Kidney glomerular epithelial cell (primary cell): ENCODE measurements around the gene C5orf58.
"Not testable (repeated sequence)": the region's sequence is repeated elsewhere in the genome, so short reads cannot be mapped to it uniquely, and the experiment has no call there.

Experiments used
- DNase-seq: peaks from one replicate; lab custom pipeline; 2025; lab: John Stamatoyannopoulos, UW

C5orf58 gene

GRCh38 chr5:170223906-170224305 lies 8.9 kb upstream of the C5orf58 start:
- DNase-seq, result no peak

DNA sequence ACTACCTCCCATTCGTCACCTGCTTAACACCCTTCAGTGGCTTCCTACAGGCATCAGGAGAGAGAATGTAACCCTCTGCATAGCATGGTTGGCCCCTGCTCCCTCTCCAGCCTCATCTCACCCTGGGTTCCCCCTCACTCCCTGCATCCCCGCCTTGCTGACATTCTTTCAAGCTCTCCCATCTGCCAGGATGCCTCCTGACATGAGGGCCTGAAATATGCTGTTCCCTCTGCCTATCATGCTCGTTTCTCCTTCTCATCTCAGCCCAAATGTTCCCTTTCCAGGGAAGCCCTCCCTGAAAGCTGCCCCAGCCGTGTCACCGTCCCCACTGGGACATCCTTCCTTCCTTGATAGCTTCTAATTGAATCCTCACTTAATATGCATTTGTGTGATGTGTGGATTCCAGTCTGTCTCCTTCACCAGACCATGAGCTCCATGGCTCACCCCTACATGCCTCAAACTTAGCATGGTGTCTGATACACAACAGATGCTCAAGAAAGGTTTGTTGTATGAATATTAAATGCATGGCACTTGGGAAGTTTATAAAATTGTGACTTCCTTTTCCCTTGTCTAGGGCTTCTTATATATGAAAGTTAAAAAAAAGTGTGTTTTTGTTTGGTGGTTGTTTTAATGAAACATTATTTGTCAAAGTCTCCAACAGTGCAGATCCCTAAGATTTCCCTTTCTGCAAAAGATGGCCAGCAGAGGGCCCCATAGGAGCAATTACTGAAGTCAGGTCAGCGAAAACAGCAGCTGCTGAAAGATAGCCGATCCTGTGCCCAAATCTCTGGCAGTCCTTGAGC lies 7.3 kb upstream of the C5orf58 start:
- DNase-seq, result peak; percentile 38

- DNase-seq, result no peak
These were observed 6.6 kb upstream of the C5orf58 start for GRCh38 chr5:170226129-170226615.

DNA sequence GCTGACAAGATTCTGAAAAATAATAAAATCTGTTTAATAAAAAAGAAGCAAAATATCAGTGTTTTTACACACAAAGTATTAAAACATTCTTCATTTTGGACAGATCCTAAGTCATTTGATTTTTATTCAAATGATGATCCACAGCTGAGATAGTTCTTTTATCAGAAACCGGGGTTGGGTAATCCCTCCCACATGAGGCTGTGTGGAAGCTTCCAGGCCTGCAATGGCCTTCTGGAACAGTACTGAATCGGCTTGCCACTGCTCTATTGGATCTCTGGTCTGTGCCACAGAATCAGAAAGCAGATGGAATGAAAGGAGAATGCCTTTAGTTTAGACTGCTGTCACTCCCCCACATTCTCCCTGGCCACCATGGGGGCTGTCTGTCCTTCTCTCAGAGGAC lies 6.1 kb upstream of the C5orf58 start:
- DNase-seq, result no peak

GRCh38 chr5:170228762-170229435 lies 3.9 kb upstream of the C5orf58 start:
- DNase-seq, result no peak

DNA sequence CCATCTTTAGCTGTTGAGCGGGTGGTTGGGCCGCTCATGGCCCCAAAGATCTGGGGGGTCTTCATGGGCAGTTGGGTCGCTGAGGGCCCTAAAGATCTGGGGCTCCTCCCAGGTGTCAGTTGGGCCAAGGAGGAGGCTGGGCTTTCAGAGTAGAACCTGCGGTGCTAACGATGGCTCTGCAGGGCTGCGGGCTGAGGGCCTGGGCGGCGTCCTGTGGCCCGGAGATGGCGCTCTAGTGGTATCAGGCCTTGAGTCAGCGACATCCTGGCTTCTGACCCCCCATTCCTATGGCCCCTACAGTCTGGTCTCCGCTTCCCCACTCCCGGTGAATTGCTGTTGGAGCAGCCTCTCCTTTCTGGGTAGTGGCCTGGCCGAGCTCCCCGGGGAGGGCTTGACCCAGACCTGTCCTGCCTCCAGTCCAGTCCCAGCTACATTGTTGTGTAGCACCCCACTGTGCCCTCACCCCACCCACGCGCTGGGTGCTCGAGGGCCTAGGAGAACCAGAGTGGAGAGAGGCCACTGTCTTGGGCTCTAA lies 640 bp downstream of the C5orf58 start:
- DNase-seq, result no peak

DNA sequence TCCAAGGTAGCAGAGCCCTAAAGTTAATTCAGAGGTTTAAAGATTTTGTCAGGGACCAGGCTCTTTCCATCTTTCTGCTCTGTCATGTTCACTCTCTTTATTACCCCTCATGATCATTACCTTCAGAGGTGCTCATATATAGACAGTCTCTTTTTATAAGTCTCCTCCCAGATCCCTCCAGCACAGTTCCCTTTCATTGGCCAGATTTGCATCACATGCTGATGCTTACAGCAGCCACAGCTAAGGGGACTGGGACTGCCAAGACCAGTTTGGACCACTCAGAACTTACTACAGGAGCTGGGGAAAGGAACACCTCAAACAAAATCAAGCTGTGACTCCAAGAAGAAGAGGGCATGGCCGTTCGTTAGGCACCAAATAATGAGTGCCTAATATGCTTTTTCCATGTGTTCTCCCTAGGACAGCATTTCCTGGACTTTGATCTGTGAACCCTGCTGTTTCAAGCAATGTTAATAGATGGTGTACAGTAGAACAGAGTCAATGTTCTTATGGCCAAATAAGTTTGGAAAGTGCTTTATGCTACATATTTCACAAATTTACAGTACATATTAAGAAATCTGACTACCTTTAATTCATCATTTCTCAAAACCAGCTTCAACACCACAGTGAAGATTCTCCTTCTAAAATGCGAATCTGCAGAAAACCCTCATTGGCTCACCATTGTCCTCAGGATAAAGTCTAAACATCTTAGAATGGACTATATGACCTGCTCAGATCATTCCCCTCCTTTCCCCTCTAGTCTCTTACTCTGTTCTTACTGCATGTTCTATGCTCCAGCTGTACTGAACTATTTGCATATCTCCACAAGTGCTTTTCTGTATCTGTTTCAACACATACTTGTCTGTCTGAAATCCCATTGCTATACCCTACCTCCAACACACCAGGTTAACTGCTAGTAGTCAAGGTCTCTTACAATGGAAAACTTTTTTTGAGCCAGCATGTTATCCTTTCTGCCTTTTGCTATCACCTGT lies 3.4 kb downstream of the C5orf58 start:
- DNase-seq, result no peak

DNA sequence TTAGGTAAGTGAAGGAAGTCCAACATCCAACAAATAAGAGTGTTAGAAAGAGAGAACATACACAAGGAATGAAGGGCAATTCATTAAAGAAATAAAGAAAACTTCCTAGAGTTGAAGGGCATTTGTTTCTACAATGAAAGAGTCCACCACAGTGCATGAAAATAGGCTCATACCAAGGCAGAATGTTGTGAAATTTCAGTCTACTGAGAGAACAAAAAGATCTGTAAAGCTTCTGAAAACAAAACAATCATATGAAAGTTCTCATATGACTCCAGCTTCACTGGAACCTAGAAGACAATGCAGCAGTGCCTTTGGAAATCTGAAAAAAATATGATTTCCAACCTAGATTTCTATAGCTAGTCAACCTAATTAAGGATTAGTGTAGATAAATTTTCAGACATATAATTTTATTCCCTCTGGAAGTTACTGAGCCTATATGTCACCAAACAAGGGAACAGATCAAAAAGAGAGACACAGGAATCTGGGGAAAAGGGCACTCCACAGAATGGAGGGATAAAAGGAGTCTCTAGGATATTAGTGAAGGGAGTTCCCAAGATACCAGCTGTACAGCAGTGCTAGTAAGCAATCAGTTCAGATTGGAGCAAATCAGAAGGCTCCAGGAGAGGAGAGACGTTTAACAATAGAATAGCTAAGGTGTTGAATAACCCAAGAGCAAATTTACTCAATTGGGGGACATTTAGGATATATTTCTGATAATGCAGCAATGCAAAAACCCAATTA lies 5.8 kb downstream of the C5orf58 start:
- DNase-seq, result no peak

DNA sequence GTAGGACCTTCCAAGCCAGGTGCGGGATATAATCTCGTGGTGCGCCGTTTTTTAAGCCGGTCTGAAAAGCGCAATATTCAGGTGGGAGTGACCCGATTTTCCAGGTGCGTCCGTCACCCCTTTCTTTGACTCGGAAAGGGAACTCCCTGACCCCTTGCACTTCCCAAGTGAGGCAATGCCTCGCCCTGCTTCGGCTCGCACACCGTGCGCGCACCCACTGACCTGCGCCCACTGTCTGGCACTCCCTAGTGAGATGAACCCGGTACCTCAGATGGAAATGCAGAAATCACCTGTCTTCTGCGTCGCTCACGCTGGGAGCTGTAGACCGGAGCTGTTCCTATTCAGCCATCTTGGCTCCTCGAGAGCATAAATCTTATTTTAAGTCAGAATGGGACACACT lies 12.7 kb downstream of the C5orf58 start:
- DNase-seq, result not testable (repeated sequence)

GRCh38 chr5:170246126-170246870 lies 13.5 kb downstream of the C5orf58 start:
- DNase-seq, result no peak

- no peak for DNase-seq
These were observed 14.6 kb downstream of the C5orf58 start for GRCh38 chr5:170247363-170247762.

DNA sequence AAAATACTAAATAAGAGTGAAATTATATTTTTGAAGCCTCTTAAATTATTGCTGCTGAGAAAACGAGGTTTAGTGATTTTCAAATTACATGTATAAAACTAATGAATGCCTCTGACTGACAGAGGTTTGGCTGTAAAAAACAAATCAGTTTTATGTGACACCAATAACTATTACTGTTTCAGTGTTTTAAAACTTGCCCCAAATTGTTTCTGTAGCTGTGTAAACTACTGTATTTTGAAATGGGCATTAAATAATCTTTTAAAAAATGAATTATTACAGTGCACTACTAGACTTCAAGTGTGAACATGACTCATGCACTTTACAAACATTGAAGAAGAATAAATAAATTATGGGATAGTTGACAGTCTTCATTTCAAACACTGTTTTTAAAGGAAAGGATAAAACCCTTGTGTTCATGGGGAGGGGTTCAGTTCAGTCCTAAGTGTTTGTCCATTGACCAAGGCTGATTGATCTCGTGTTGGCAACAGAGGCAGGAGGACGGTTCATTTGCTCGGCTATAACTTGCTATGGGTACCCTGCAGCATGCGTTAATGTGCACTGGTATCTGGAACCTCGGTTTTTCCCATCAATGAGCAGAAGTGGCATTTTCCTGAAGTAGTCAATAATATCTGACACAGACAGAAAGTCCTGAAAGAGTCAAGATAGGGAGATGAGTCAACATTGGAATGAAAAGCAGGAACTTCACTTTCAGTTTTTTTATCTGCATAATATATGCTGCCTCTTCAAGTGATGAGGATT lies 15.6 kb downstream of the C5orf58 start:
- DNase-seq, result no peak

- not testable (repeated sequence) for DNase-seq
These were observed 16.1 kb downstream of the C5orf58 start for GRCh38 chr5:170248931-170249227.

DNA sequence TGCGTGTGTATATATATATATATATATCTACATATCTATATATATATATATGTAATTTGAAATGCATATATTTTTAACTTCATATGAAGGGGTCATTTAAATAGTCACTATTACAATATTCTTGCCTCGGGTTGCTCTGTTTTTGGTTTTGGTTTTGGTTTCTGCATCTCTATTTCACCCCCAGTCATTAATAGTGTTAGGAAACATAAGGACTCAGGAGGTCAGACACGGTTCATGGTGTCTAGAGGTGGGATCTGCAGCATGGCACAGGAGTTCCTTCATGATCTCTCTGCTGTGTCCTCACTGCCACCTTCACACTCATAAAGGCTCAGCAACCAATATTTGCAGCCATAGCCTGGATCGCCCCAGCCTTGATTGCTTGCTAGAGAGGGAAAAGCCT lies 16.6 kb downstream of the C5orf58 start:
- no peak for DNase-seq

GRCh38 chr5:170250810-170251317 lies 18.1 kb downstream of the C5orf58 start:
- DNase-seq, result no peak

- DNase-seq, result no peak
These were observed 18.7 kb downstream of the C5orf58 start for GRCh38 chr5:170251462-170251861.

DNA sequence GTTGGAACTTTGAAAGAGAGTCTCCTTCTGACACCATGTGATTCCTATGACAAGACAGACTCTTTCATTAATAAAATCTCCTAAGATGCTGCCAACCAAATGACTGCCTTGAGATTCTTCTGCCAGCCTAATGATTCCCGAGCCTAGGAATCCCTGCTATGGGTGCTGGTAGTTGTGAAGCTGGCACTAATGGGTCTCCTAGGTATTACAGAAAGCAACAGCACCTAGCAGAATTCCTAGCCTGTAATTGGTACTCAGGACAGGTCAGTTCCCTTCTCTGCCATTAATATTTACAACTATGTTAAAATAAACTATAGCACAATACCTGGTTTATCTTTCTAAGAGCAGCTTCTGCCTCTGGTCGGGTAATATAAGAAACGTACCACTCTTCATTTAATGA lies 19.3 kb downstream of the C5orf58 start:
- DNase-seq, result no peak

DNA sequence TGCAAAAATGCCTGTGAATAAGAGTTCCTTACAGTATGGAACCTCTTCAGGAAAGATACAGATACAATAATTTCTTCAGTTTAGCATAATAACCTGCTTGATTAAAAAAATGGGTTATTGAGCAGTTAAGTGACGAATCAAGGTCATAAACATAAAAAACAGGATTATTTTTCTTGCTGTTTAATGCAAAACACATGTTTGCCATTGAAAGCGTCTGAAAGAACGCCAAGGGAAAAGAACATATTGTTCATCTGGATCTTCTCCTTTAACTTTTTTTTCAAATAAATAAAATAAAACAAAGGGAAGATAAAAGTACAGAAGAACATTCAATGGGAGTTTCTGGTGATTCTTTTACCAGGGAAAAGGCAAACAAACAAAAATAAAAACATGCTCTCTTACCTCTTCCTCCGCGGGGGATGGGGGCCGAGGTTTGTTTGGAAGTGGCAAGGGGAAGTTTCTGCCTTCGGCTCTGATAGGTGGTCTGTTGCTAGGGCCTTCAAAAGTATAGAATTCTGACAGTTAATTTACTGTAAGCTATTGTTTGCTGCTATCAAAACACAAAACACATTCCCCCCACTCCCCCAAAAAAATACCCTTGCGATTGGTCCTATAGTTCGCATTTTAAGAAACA lies 20.1 kb downstream of the C5orf58 start:
- DNase-seq, result no peak

DNA sequence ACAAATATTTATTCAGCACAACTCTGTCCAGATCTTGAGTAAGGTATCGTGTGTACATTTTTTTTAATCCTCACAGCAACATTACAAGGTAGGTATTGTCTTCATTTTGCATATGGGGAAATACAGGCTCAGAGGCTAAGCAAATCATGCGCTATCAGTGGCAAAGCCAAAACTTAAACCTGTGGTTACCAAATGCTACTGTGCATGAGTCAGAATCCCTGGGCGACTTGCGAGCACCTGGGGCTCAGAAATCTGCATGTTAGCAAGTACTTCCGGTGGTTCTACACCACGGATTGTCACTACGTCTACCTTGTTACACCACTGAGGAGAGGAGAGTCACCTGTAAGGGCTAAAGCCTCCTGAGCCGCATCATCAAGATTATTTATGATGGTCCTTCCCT lies 21.3 kb downstream of the C5orf58 start:
- DNase-seq, result no peak
